ENCODE results near the gene ARL6IP5.

Gene ARL6IP5

GRCh38 chr3:69090021-69090420 is 5.3 kb downstream of the ARL6IP5 start:
- no peak overlapping the region for H2BK5ac ChIP-seq (ENCODE audit: low read length)
- no peaks in the 10 kb centered on the region for H3K36me3 ChIP-seq (ENCODE audit: control insufficient read depth, insufficient read depth, low read length)
- no peaks in the 10 kb centered on the region for H3K27me3 ChIP-seq (ENCODE audit: insufficient read depth, low read length, poor library complexity)
- H3K27ac ChIP-seq (ENCODE audit: low read depth, low read length), result no peak overlapping the region
- no peaks in the 10 kb centered on the region for H3K79me2 ChIP-seq (ENCODE audit: control insufficient read depth, insufficient read depth, low read length)
- no peaks in the 10 kb centered on the region for H3K79me1 ChIP-seq (ENCODE audit: low read length)
- no CpG with 5 or more reads among the region's 3 CpGs for WGBS (ENCODE audit: extremely low coverage, insufficient coverage, low lambda C conversion rate)
- H3K4me2 ChIP-seq (ENCODE audit: low read length), result no peak overlapping the region
- H3K4ac ChIP-seq (ENCODE audit: low read depth, low read length), result no peak overlapping the region
- H3K4me3 ChIP-seq (ENCODE audit: low read length), result no peak overlapping the region
- no peak overlapping the region for H4K5ac ChIP-seq (ENCODE audit: low read length)
- H3K18ac ChIP-seq (ENCODE audit: low read length), result no peak overlapping the region
- peak; percentile 25 for DNase-seq
- peaks cover 8% of the 10 kb centered on the region for H3K4me1 ChIP-seq (ENCODE audit: control insufficient read depth, low read depth, low read length)
- H2BK120ac ChIP-seq (ENCODE audit: low read depth, low read length), result no peak overlapping the region
- no peak overlapping the region for H3K23ac ChIP-seq (ENCODE audit: low read length)
- H2AK5ac ChIP-seq (ENCODE audit: low read length), result no peak overlapping the region
- no peak overlapping the region for H2BK15ac ChIP-seq (replicated peaks; ENCODE audit: low read depth)
- no peak overlapping the region for H3K56ac ChIP-seq (ENCODE audit: low read length)
- H4K8ac ChIP-seq (ENCODE audit: low read depth, low read length), result no peak overlapping the region
- no peak overlapping the region for H3K9ac ChIP-seq (ENCODE audit: low read length)

- peaks cover 3% of the 10 kb centered on the region for H3K4me1 ChIP-seq (ENCODE audit: control insufficient read depth, low read depth, low read length)
- no peaks in the 10 kb centered on the region for H3K79me2 ChIP-seq (ENCODE audit: control insufficient read depth, insufficient read depth, low read length)
- no peak overlapping the region for H3K56ac ChIP-seq (ENCODE audit: low read length)
- no peaks in the 10 kb centered on the region for H3K79me1 ChIP-seq (ENCODE audit: low read length)
- no peak overlapping the region for H3K23ac ChIP-seq (ENCODE audit: low read length)
- no peak overlapping the region for H3K9ac ChIP-seq (ENCODE audit: low read length)
- no peak overlapping the region for H2BK15ac ChIP-seq (replicated peaks; ENCODE audit: low read depth)
- no peaks in the 10 kb centered on the region for H3K36me3 ChIP-seq (ENCODE audit: control insufficient read depth, insufficient read depth, low read length)
- no peaks in the 10 kb centered on the region for H3K27me3 ChIP-seq (ENCODE audit: insufficient read depth, low read length, poor library complexity)
- H4K8ac ChIP-seq (ENCODE audit: low read depth, low read length), result no peak overlapping the region
- no peak for DNase-seq
- no peak overlapping the region for H4K5ac ChIP-seq (ENCODE audit: low read length)
- no peak overlapping the region for H2AK5ac ChIP-seq (ENCODE audit: low read length)
- no CpG with 5 or more reads among the region's 5 CpGs for WGBS (ENCODE audit: extremely low coverage, insufficient coverage, low lambda C conversion rate)
- H3K18ac ChIP-seq (ENCODE audit: low read length), result no peak overlapping the region
- no peak overlapping the region for H3K4me3 ChIP-seq (ENCODE audit: low read length)
- no peak overlapping the region for H2BK120ac ChIP-seq (ENCODE audit: low read depth, low read length)
- H3K4me2 ChIP-seq (ENCODE audit: low read length), result no peak overlapping the region
- H3K27ac ChIP-seq (ENCODE audit: low read depth, low read length), result no peak overlapping the region
- no peak overlapping the region for H3K4ac ChIP-seq (ENCODE audit: low read depth, low read length)
- no peak overlapping the region for H2BK5ac ChIP-seq (ENCODE audit: low read length)
Observed at GRCh38 chr3:69091389-69092029, 6.8 kb downstream of the ARL6IP5 start.

GRCh38 chr3:69092030-69092516 is 7.3 kb downstream of the ARL6IP5 start:
- no peak overlapping the region for H2AK5ac ChIP-seq (ENCODE audit: low read length)
- H3K18ac ChIP-seq (ENCODE audit: low read length), result no peak overlapping the region
- H3K79me2 ChIP-seq (ENCODE audit: control insufficient read depth, insufficient read depth, low read length), result no peaks in the 10 kb centered on the region
- H3K27ac ChIP-seq (ENCODE audit: low read depth, low read length), result peak overlapping the region; percentile 23
- H4K8ac ChIP-seq (ENCODE audit: low read depth, low read length), result no peak overlapping the region
- H2BK5ac ChIP-seq (ENCODE audit: low read length), result no peak overlapping the region
- no peak overlapping the region for H3K9ac ChIP-seq (ENCODE audit: low read length)
- no peaks in the 10 kb centered on the region for H3K36me3 ChIP-seq (ENCODE audit: control insufficient read depth, insufficient read depth, low read length)
- no peak overlapping the region for H3K4ac ChIP-seq (ENCODE audit: low read depth, low read length)
- H4K5ac ChIP-seq (ENCODE audit: low read length), result no peak overlapping the region
- DNase-seq, result peak; percentile 24
- H3K27me3 ChIP-seq (ENCODE audit: insufficient read depth, low read length, poor library complexity), result no peaks in the 10 kb centered on the region
- H2BK15ac ChIP-seq (replicated peaks; ENCODE audit: low read depth), result no peak overlapping the region
- H3K4me2 ChIP-seq (ENCODE audit: low read length), result no peak overlapping the region
- peaks cover 3% of the 10 kb centered on the region for H3K4me1 ChIP-seq (ENCODE audit: control insufficient read depth, low read depth, low read length)
- no peaks in the 10 kb centered on the region for H3K79me1 ChIP-seq (ENCODE audit: low read length)
- H2BK120ac ChIP-seq (ENCODE audit: low read depth, low read length), result no peak overlapping the region
- no peak overlapping the region for H3K4me3 ChIP-seq (ENCODE audit: low read length)
- WGBS (ENCODE audit: extremely low coverage, insufficient coverage, low lambda C conversion rate), result no CpG with 5 or more reads among the region's 4 CpGs
- H3K23ac ChIP-seq (ENCODE audit: low read length), result no peak overlapping the region
- H3K56ac ChIP-seq (ENCODE audit: low read length), result no peak overlapping the region

GRCh38 chr3:69094467-69095205 is 9.9 kb downstream of the ARL6IP5 start:
- Histone ChIP-seq H3K18ac (ENCODE audit: low read length) (no peak overlapping the region), H3K9ac (ENCODE audit: low read length) (no peak overlapping the region), H3K27me3 (ENCODE audit: insufficient read depth, low read length, poor library complexity) (no peaks in the 10 kb centered on the region), H3K79me2 (ENCODE audit: control insufficient read depth, insufficient read depth, low read length) (no peaks in the 10 kb centered on the region), H3K4me1 (ENCODE audit: control insufficient read depth, low read depth, low read length) (no peaks in the 10 kb centered on the region), H3K27ac (ENCODE audit: low read depth, low read length) (no peak overlapping the region), H4K8ac (ENCODE audit: low read depth, low read length) (no peak overlapping the region), H3K23ac (ENCODE audit: low read length) (no peak overlapping the region), H2BK120ac (ENCODE audit: low read depth, low read length) (no peak overlapping the region), H2BK5ac (ENCODE audit: low read length) (no peak overlapping the region), H3K79me1 (ENCODE audit: low read length) (no peaks in the 10 kb centered on the region), H2AK5ac (ENCODE audit: low read length) (no peak overlapping the region), H4K5ac (ENCODE audit: low read length) (no peak overlapping the region), H3K36me3 (ENCODE audit: control insufficient read depth, insufficient read depth, low read length) (no peaks in the 10 kb centered on the region), H3K4me3 (ENCODE audit: low read length) (no peak overlapping the region), H3K56ac (ENCODE audit: low read length) (no peak overlapping the region), H2BK15ac (replicated peaks; ENCODE audit: low read depth) (no peak overlapping the region), H3K4me2 (ENCODE audit: low read length) (no peak overlapping the region), H3K4ac (ENCODE audit: low read depth, low read length) (no peak overlapping the region)
- no CpG with 5 or more reads among the region's 8 CpGs for WGBS (ENCODE audit: extremely low coverage, insufficient coverage, low lambda C conversion rate)
- no peak for DNase-seq

GRCh38 chr3:69095636-69096035 is 10.9 kb downstream of the ARL6IP5 start:
- no peak overlapping the region for H2BK15ac ChIP-seq (replicated peaks; ENCODE audit: low read depth)
- H3K4me3 ChIP-seq (ENCODE audit: low read length), result no peak overlapping the region
- no peaks in the 10 kb centered on the region for H3K79me2 ChIP-seq (ENCODE audit: control insufficient read depth, insufficient read depth, low read length)
- H3K27ac ChIP-seq (ENCODE audit: low read depth, low read length), result no peak overlapping the region
- WGBS (ENCODE audit: extremely low coverage, insufficient coverage, low lambda C conversion rate), result no CpG with 5 or more reads among the region's 5 CpGs
- DNase-seq, result no peak
- no peak overlapping the region for H4K5ac ChIP-seq (ENCODE audit: low read length)
- H2BK120ac ChIP-seq (ENCODE audit: low read depth, low read length), result no peak overlapping the region
- no peaks in the 10 kb centered on the region for H3K79me1 ChIP-seq (ENCODE audit: low read length)
- H3K4ac ChIP-seq (ENCODE audit: low read depth, low read length), result no peak overlapping the region
- H2BK5ac ChIP-seq (ENCODE audit: low read length), result no peak overlapping the region
- H3K18ac ChIP-seq (ENCODE audit: low read length), result no peak overlapping the region
- H3K4me2 ChIP-seq (ENCODE audit: low read length), result no peak overlapping the region
- no peak overlapping the region for H2AK5ac ChIP-seq (ENCODE audit: low read length)
- H4K8ac ChIP-seq (ENCODE audit: low read depth, low read length), result no peak overlapping the region
- H3K27me3 ChIP-seq (ENCODE audit: insufficient read depth, low read length, poor library complexity), result no peaks in the 10 kb centered on the region
- H3K9ac ChIP-seq (ENCODE audit: low read length), result no peak overlapping the region
- H3K4me1 ChIP-seq (ENCODE audit: control insufficient read depth, low read depth, low read length), result no peaks in the 10 kb centered on the region
- H3K56ac ChIP-seq (ENCODE audit: low read length), result no peak overlapping the region
- H3K23ac ChIP-seq (ENCODE audit: low read length), result no peak overlapping the region
- no peaks in the 10 kb centered on the region for H3K36me3 ChIP-seq (ENCODE audit: control insufficient read depth, insufficient read depth, low read length)

Measured in mesendoderm (in vitro differentiated cells).